ENCODE results near the gene RPL35A. TPM values are rescaled to one million over a fixed set of nuclear protein-coding genes. Genes with fewer than 3 reads are reported as not detected.

Gene RPL35A
- total RNA-seq, 1 donor from 2014 or later, result 291 TPM

DNA sequence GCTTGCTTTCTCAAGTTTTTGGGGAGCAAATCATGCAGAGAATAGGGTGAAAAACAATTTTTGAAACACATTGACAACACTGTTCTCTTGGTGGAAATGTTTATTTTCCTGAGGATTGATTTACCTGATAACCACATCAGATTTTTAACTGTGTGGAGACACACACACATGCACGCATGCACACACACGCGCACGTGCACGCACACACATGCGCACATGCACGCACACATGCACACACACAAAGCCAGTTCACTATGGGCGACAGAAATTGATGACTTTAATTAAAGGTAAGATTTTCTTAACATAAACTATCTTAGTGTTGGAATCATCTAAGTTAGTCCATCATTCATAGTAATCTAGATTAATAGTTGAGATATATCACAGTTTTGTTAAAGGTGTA, 25.3 kb downstream of the RPL35A start:
- intact Hi-C loops (cut with DNase I), result no loop called here
- no peaks in the 10 kb centered on the region for H3K27me3 ChIP-seq
- DNase-seq (ENCODE audit: low spot score in 2 of 2), result no peak
- no peaks in the 10 kb centered on the region for H3K9me3 ChIP-seq
- no peaks in the 10 kb centered on the region for H3K4me1 ChIP-seq
- TF ChIP-seq, protein P1, sequence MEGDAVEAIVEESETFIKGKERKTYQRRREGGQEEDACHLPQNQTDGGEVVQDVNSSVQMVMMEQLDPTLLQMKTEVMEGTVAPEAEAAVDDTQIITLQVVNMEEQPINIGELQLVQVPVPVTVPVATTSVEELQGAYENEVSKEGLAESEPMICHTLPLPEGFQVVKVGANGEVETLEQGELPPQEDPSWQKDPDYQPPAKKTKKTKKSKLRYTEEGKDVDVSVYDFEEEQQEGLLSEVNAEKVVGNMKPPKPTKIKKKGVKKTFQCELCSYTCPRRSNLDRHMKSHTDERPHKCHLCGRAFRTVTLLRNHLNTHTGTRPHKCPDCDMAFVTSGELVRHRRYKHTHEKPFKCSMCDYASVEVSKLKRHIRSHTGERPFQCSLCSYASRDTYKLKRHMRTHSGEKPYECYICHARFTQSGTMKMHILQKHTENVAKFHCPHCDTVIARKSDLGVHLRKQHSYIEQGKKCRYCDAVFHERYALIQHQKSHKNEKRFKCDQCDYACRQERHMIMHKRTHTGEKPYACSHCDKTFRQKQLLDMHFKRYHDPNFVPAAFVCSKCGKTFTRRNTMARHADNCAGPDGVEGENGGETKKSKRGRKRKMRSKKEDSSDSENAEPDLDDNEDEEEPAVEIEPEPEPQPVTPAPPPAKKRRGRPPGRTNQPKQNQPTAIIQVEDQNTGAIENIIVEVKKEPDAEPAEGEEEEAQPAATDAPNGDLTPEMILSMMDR (IDR thresholded peaks at IDR 0.05), result no peak
- H3K4me3 ChIP-seq, result no peak overlapping the region
- H3K27ac ChIP-seq, result no peak overlapping the region
- peaks cover 0 to 12% of the 10 kb centered on the region in 2 donors for H3K36me3 ChIP-seq

DNA sequence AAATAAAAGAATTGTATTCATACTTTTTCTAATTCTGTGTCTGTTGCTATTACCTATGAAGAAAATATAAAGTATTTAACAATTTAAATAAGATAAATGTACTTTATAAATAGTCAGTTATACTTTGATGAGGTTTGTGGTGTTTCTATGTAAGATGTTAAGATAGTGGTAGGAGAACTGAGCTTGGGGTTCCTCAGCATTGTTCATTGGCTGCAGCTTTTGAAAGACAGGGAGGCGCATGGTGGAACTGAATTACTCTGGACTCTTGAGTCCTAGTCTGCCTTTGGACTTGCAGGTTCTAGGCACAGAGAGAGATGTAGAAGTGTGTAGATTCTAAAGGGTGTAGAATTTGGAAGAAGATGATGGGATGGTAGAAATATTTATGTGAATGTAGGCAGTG, 33.1 kb downstream of the RPL35A start:
- TF ChIP-seq, protein P1 (IDR thresholded peaks at IDR 0.05), result no peak

DNA sequence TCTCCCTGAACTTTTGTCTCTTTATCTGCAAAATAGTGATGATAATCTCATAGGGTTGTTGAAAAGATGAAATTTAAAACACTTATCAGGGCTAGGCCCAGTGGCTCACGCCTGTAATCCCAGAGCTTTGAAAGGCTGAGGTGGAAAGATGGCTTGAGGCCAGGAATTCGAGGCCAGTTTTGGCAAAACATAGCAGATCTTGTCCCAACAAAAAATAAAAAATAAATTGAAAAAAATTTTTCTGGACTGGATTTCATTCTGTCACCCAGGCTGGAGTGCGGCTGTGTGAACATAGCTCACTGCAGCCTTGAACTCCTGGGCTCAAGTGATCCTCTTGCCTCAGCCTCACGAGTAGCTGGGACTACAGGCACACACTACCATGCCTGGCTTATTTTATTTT, 39.7 kb downstream of the RPL35A start:
- H3K27ac ChIP-seq, result no peak overlapping the region
- no peaks in the 10 kb centered on the region for H3K9me3 ChIP-seq
- no peak overlapping the region for H3K4me3 ChIP-seq
- TF ChIP-seq, protein P1 (IDR thresholded peaks at IDR 0.05), result no peak
- intact Hi-C loops (cut with DNase I), result no loop called here
- DNase-seq (ENCODE audit: low spot score in 2 of 2), result no peak
- no peaks in the 10 kb centered on the region for H3K27me3 ChIP-seq
- peaks cover 0 to 4% of the 10 kb centered on the region in 2 donors for H3K36me3 ChIP-seq
- no peaks in the 10 kb centered on the region for H3K4me1 ChIP-seq

More for the DNA sequence above, 33.1 kb downstream of the RPL35A start:
- intact Hi-C loops (cut with DNase I), result no loop called here
- Histone ChIP-seq H3K4me1 (no peaks in the 10 kb centered on the region), H3K9me3 (no peaks in the 10 kb centered on the region), H3K4me3 (no peak overlapping the region), H3K27me3 (no peaks in the 10 kb centered on the region), H3K36me3 (no peaks in the 10 kb centered on the region), H3K27ac (no peak overlapping the region)
- no peak for DNase-seq (ENCODE audit: low spot score in 2 of 2)

DNA sequence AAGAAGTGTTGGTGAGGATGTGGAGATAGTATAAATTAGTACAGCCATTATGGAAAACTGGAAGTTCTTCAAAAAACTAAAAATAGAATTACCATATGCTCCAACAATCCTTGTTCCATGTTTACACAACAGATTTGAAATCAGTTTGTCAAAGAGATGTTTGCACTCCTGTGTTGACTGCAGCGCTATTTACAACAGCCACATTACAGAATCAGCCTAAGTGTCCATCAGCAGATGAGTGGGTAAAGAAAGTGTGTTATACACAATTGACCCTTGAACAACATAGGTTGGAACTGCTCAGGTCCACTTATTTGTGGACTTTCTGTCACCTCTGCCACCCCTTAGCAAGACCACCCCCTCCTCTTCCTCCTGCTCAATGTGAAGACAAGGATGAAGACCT, 44.7 kb downstream of the RPL35A start:
- intact Hi-C loops (cut with DNase I), result no loop called here
- Histone ChIP-seq H3K4me1 (no peaks in the 10 kb centered on the region), H3K4me3 (no peak overlapping the region), H3K27ac (no peak overlapping the region), H3K36me3 (peaks cover 3 to 4% of the 10 kb centered on the region in 2 donors), H3K9me3 (no peaks in the 10 kb centered on the region), H3K27me3 (no peaks in the 10 kb centered on the region)
- TF ChIP-seq, protein P1 (IDR thresholded peaks at IDR 0.05), result no peak
- DNase-seq (ENCODE audit: low spot score in 2 of 2), result no peak

DNA sequence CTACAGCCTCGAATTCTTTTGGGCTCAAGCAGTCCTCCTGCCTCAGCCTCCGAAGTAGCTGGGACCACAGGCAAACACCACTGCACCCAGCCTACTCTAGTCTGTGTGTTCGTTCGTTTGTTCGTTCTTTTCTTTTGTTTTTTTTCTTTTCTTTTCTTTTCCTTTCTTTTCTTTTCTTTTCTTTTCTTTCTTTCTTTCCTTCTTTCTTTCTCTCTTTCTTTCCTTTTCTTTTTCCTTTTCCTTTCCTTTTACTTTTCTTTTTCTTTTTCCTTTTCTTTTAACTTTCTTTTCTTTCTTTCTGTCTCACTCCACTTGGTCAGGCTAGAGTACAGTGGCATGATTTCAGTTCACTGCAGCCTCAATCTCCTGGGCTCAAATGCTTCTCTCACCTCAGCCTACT, 46.9 kb downstream of the RPL35A start:
- peaks cover 0 to 3% of the 10 kb centered on the region in 2 donors for H3K36me3 ChIP-seq
- intact Hi-C loops (cut with DNase I), result no loop called here
- DNase-seq (ENCODE audit: low spot score in 2 of 2), result no peak

More for the DNA sequence above, 46.9 kb downstream of the RPL35A start:
- Histone ChIP-seq H3K4me1 (no peaks in the 10 kb centered on the region), H3K27ac (no peak overlapping the region), H3K9me3 (no peaks in the 10 kb centered on the region), H3K4me3 (no peak overlapping the region), H3K27me3 (no peaks in the 10 kb centered on the region)
- TF ChIP-seq, protein P1 (IDR thresholded peaks at IDR 0.05), result no peak
